DND-41 (cell line): ENCODE data around the gene SLC11A1.

Experiments
- EZH2 ChIP-seq: IDR thresholded peaks from 3 replicates; pipeline ENCODE4 v1.6.1; 2012; ENCODE audit warnings: borderline replicate concordance, low read depth, mild to moderate bottlenecking, moderate library complexity, low read length, inconsistent platforms; ENCODE audit not compliant: severe bottlenecking
- TF ChIP-seq, protein P1 (sequence below): IDR thresholded peaks from 2 replicates; pipeline ENCODE4 v1.5.1; 2012; ENCODE audit warnings: borderline replicate concordance, low read length, moderate library complexity, mild to moderate bottlenecking; ENCODE audit not compliant: poor library complexity, severe bottlenecking; ENCODE audit errors: extremely low read depth

DNA sequence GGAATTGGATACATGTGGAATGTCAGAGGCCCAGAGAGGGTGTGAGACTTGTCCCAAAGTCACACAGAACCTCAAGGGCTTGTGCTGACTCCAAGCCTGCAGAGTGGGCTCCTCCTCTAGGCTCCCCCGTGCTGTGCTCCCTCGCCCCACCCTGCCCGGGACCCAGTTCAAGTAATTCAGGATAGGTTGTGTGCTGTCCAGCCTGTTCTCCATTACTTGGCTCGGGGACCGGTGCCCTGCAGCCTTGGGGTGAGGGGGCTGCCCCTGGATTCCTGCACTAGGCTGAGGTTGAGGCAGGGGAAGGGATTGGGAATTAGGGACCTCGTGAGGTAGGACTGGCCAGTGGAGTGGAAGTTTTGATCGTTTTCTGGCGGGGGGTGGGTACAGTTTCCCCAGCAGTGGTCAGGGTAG is 20.4 kb downstream of the SLC11A1 start:
- TF ChIP-seq, protein P1, sequence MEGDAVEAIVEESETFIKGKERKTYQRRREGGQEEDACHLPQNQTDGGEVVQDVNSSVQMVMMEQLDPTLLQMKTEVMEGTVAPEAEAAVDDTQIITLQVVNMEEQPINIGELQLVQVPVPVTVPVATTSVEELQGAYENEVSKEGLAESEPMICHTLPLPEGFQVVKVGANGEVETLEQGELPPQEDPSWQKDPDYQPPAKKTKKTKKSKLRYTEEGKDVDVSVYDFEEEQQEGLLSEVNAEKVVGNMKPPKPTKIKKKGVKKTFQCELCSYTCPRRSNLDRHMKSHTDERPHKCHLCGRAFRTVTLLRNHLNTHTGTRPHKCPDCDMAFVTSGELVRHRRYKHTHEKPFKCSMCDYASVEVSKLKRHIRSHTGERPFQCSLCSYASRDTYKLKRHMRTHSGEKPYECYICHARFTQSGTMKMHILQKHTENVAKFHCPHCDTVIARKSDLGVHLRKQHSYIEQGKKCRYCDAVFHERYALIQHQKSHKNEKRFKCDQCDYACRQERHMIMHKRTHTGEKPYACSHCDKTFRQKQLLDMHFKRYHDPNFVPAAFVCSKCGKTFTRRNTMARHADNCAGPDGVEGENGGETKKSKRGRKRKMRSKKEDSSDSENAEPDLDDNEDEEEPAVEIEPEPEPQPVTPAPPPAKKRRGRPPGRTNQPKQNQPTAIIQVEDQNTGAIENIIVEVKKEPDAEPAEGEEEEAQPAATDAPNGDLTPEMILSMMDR: no peak
- no peak for TF ChIP-seq EZH2
